ENCODE measurements around the gene CATSPER4. TPM values are rescaled to one million over a fixed set of nuclear protein-coding genes. Genes with fewer than 3 reads are reported as not detected.

CATSPER4 gene
- total RNA-seq, 1 experiment from 2014 or later, result not detected

GRCh38 chr1:26218906-26219494 is 28.6 kb downstream of the CATSPER4 start:
- Histone ChIP-seq H4K91ac (ENCODE audit: insufficient read length, low read depth, low read length) (no peak overlapping the region), H3K23me2 (ENCODE audit: insufficient read length, low read depth, low read length, poor library complexity, severe bottlenecking) (no peaks in the 10 kb centered on the region), H2AFZ (ENCODE audit: low read length) (no peak overlapping the region), H3K4me1 (ENCODE audit: insufficient read depth, low read length) (no peaks in the 10 kb centered on the region), H2AK5ac (ENCODE audit: insufficient read length, low read length) (no peak overlapping the region), H3K4me2 (ENCODE audit: insufficient read depth, insufficient read length, low read length) (no peak overlapping the region), H4K8ac (replicated peaks; ENCODE audit: insufficient read length, low read depth, low read length) (no peak overlapping the region), H4K5ac (ENCODE audit: insufficient read length, low read depth, low read length) (no peak overlapping the region), H3T11ph (ENCODE audit: low read length) (no peak overlapping the region), H4K20me1 (ENCODE audit: control insufficient read depth, insufficient read depth, insufficient read length) (no peaks in the 10 kb centered on the region), H3K79me2 (ENCODE audit: insufficient read depth, low read length) (no peaks in the 10 kb centered on the region), H3K4ac (ENCODE audit: low read depth, low read length) (no peak overlapping the region), H2BK5ac (ENCODE audit: insufficient read length, low read length) (no peak overlapping the region), H2BK20ac (ENCODE audit: low read depth, low read length, poor library complexity, severe bottlenecking) (no peak overlapping the region), H3K27ac (ENCODE audit: insufficient read length, low read depth, low read length) (no peak overlapping the region), H3K14ac (ENCODE audit: insufficient read depth, low read length) (no peak overlapping the region), H3K9ac (ENCODE audit: extremely low read depth, insufficient read length, low read length) (no peak overlapping the region), H3K9me3 (ENCODE audit: control insufficient read depth, low read depth, low read length) (no peaks in the 10 kb centered on the region), H2BK120ac (ENCODE audit: low read depth, low read length, poor library complexity, severe bottlenecking) (no peak overlapping the region), H3K79me1 (ENCODE audit: insufficient read depth, low read depth, low read length, poor library complexity, severe bottlenecking) (no peaks in the 10 kb centered on the region), H2BK12ac (ENCODE audit: insufficient read length, low read depth, low read length) (no peak overlapping the region), H3K23ac (ENCODE audit: insufficient read length, low read depth, low read length) (no peak overlapping the region), H3K27me3 (ENCODE audit: insufficient read depth, low read length) (no peaks in the 10 kb centered on the region), H3K56ac (ENCODE audit: insufficient read length, low read depth, low read length) (no peak overlapping the region), H3K18ac (ENCODE audit: insufficient read length, low read depth, low read length) (no peak overlapping the region), H2BK15ac (ENCODE audit: low read depth, low read length) (no peak overlapping the region)
- peaks cover 12 to 14% of the 10 kb centered on the region in 2 experiments for H3K4me1 Mint-ChIP-seq
- H3K27ac Mint-ChIP-seq, result no peak overlapping the region
- no CpG with 5 or more reads among the region's 11 CpGs for WGBS (ENCODE audit: extremely low coverage, insufficient read length, low lambda C conversion rate)
- no peak overlapping the region for H3K4me3 Mint-ChIP-seq
- H3K27me3 Mint-ChIP-seq (ENCODE audit: low read depth), result peaks cover 14% of the 10 kb centered on the region
- H3K9me3 Mint-ChIP-seq, result no peaks in the 10 kb centered on the region
- no peak for TF ChIP-seq CTCF (conservative IDR thresholded peaks at IDR 0.05)
- DNase-seq, result no peak
- no peaks in the 10 kb centered on the region for H3K36me3 Mint-ChIP-seq (ENCODE audit: insufficient read depth in 1 of 3, low read depth in 3 of 3)
